Measurements from ENCODE around the gene PARP12. TPM values are rescaled to one million over a fixed set of nuclear protein-coding genes. Genes with fewer than 3 reads are reported as not detected.
A peak's percentile ranks its signal among the peaks of the same experiment; 100 is the strongest.

PARP12 gene
- total RNA-seq, 2 donors from 2014 or later: 21.9 to 46.4 TPM

DNA sequence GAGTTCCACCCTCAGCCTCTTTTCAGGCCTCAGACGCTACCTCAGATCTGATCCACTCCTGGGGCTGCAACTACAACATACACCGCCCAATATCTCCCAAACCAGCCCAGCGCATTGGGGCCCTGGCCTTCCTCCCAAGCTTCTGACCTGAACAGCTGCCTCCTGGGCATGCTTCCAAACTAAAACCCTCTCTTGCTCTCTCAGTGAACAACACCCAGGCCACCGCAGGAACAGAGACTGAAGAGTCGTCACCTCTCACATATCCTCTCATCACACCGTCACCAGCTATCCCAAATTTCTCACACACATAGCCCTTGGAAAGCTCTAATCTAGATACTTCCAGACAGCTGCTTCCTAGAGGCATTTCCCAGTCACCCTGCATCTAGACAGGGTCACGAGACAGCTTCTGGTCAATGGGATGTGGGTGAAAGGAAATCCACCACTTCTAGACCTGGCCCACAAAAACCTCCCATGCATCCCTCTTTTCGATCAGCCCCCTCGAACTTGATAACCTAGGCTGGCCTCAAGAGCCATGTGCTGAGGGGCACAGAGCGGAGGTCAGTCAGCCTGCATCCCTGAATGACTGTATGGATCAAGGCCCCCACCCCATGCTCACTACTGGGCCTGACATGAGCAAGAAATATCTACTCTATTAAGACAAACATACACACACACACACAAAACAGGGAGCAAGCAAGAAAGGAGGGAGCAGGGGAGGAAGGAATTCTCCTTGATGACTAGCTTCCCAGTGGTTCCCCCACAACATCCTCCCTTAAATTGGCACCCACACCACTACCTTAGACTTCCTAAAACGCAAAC lies 1.8 kb downstream of the PARP12 start:
- H3K9me3 ChIP-seq: no peaks in the 10 kb centered on the region
- no peaks in the 10 kb centered on the region for H3K27me3 ChIP-seq (replicated peaks; ENCODE audit: insufficient read depth)
- no peak overlapping the region for H3K4me3 ChIP-seq
- TF ChIP-seq POLR2A (IDR thresholded peaks at IDR 0.05) (no peak), POLR2AphosphoS5 (IDR thresholded peaks at IDR 0.05) (no peak), CTCF (IDR thresholded peaks at IDR 0.05) (no peak)
- peak overlapping the region in 1 of 2 donors; percentile 93 for H3K27ac ChIP-seq
- peaks cover 7% of the 10 kb centered on the region for H3K4me1 ChIP-seq (replicated peaks)
- H3K36me3 ChIP-seq: no peaks in the 10 kb centered on the region
- DNase-seq (ENCODE audit: low spot score): no peak
- 81% methylated on average over 11 of the region's 11 CpGs for WGBS
- intact Hi-C loops (cut with DNase I): loop anchor here (10.0 kb wide), 1 partner anchor 696 kb away; no protein-coding TSS in a partner anchor

DNA sequence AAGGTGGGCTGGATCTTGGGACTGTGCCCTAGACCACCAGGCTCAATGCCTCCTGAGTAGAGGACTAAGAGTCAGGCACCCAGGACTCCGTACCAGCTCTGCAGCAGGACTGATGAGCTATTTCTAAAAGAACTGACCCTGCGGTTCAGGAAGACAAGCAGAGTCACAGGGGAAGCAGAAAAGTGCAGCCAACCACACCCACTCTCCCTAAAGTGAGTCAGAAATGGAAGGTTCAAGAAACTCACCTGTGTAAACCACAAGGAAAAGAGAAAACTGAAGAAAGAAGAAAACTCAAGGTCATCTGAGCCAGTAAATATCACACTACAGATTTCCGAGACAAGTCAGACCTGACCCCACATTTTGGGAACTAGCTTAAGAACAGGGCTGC lies 2.5 kb downstream of the PARP12 start:
- no peaks in the 10 kb centered on the region for H3K27me3 ChIP-seq (replicated peaks; ENCODE audit: insufficient read depth)
- H3K9me3 ChIP-seq: no peaks in the 10 kb centered on the region
- peaks cover 7% of the 10 kb centered on the region for H3K4me1 ChIP-seq (replicated peaks)
- no peaks in the 10 kb centered on the region for H3K36me3 ChIP-seq
- no peak overlapping the region for H3K4me3 ChIP-seq
- no peak for DNase-seq (ENCODE audit: low spot score)
- 82% methylated on average over 3 of the region's 3 CpGs for WGBS
- no peak for TF ChIP-seq POLR2A (IDR thresholded peaks at IDR 0.05)
- H3K27ac ChIP-seq: no peak overlapping the region
- intact Hi-C loops (cut with DNase I): loop anchor here (10.0 kb wide), 1 partner anchor 695 kb away; no protein-coding TSS in a partner anchor

- Histone ChIP-seq H3K4me3 (no peak overlapping the region), H3K4me1 (replicated peaks) (peaks cover 7% of the 10 kb centered on the region), H3K36me3 (no peaks in the 10 kb centered on the region), H3K27ac (no peak overlapping the region), H3K27me3 (replicated peaks; ENCODE audit: insufficient read depth) (no peaks in the 10 kb centered on the region), H3K9me3 (no peaks in the 10 kb centered on the region)
- DNase-seq (ENCODE audit: low spot score): peak; percentile 64
- intact Hi-C loops (cut with DNase I): loop anchor here (10.0 kb wide), 1 partner anchor 695 kb away; no protein-coding TSS in a partner anchor
- WGBS: 76% methylated on average over 12 of the region's 12 CpGs
- TF ChIP-seq CTCF (IDR thresholded peaks at IDR 0.05) (no peak), POLR2AphosphoS5 (IDR thresholded peaks at IDR 0.05) (no peak), POLR2A (IDR thresholded peaks at IDR 0.05) (no peak)
These were observed 3.2 kb downstream of the PARP12 start for GRCh38 chr7:140059273-140060242.

GRCh38 chr7:140058517-140058916 lies 4.2 kb downstream of the PARP12 start:
- WGBS: 81% methylated on average over 7 of the region's 7 CpGs
- no peaks in the 10 kb centered on the region for H3K36me3 ChIP-seq
- H3K4me1 ChIP-seq (replicated peaks): peaks cover 7% of the 10 kb centered on the region
- intact Hi-C loops (cut with DNase I): no loop called here
- no peaks in the 10 kb centered on the region for H3K27me3 ChIP-seq (replicated peaks; ENCODE audit: insufficient read depth)
- TF ChIP-seq CTCF (IDR thresholded peaks at IDR 0.05) (no peak), POLR2AphosphoS5 (IDR thresholded peaks at IDR 0.05) (no peak), POLR2A (IDR thresholded peaks at IDR 0.05) (no peak)
- no peaks in the 10 kb centered on the region for H3K9me3 ChIP-seq
- no peak overlapping the region for H3K27ac ChIP-seq
- no peak for DNase-seq (ENCODE audit: low spot score)
- no peak overlapping the region for H3K4me3 ChIP-seq

DNA sequence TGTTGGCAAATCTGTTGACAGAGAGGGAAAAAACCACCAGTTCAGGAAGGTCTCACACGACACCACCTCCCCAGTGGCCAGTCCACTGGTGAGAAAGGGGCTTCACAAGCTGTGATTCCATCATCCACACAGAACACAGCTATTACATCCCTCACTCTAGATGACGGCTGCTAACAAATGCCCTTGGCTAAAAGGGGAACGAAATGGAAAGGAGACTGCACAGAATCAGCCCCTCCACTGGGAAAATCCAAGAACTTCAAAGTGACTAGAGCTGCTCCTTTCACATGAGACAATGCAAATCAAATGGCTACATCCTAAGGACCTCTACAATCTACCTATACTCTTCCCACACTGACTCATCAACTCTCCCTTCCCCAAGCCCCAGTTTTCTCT lies 5.6 kb downstream of the PARP12 start:
- DNase-seq (ENCODE audit: low spot score): no peak
- TF ChIP-seq POLR2A (IDR thresholded peaks at IDR 0.05): no peak
- no peak for TF ChIP-seq POLR2AphosphoS5 (IDR thresholded peaks at IDR 0.05)
- no peak for TF ChIP-seq CTCF (IDR thresholded peaks at IDR 0.05)
- Histone ChIP-seq H3K36me3 (no peaks in the 10 kb centered on the region), H3K9me3 (no peaks in the 10 kb centered on the region), H3K27me3 (replicated peaks; ENCODE audit: insufficient read depth) (no peaks in the 10 kb centered on the region), H3K4me1 (replicated peaks) (peaks cover 7% of the 10 kb centered on the region), H3K27ac (no peak overlapping the region), H3K4me3 (no peak overlapping the region)
- WGBS: 88% methylated on average over 3 of the region's 3 CpGs
- intact Hi-C loops (cut with DNase I): no loop called here

Measured in prostate gland (tissue), 2 donors.